Neural crest cell (in vitro differentiated cells): ENCODE data around the gene CLCN3. TPM values are rescaled to one million over a fixed set of nuclear protein-coding genes. Genes with fewer than 3 reads are reported as not detected.

ENCODE experiments used
- DNase-seq: peaks from one replicate; pipeline ENCODE4 v3.0.0; 2021; ENCODE audit warnings: low read depth, mixed read lengths, low spot score
- H3K27ac Mint-ChIP-seq: one replicate; pipeline ENCODE4 v1.8.0; 2021; ENCODE audit warnings: mild to moderate bottlenecking, mixed read lengths; ENCODE audit not compliant: unreplicated experiment
- H3K27me3 Mint-ChIP-seq: 2 replicates; pipeline ENCODE4 v1.8.0; 2021; ENCODE audit warnings: low read depth, mild to moderate bottlenecking, mixed read lengths
- H3K36me3 Mint-ChIP-seq: 2 replicates; pipeline ENCODE4 v1.8.0; 2021; ENCODE audit warnings: low read depth, mild to moderate bottlenecking, mixed read lengths
- H3K4me1 Mint-ChIP-seq: 2 replicates; pipeline ENCODE4 v1.8.0; 2021; ENCODE audit warnings: mixed read lengths
- H3K4me3 Mint-ChIP-seq: one replicate; pipeline ENCODE4 v1.8.0; 2021; ENCODE audit warnings: mild to moderate bottlenecking, mixed read lengths
- H3K9me3 Mint-ChIP-seq: 2 replicates; pipeline ENCODE4 v1.8.0; 2021; ENCODE audit warnings: mixed read lengths
- CTCF ChIP-seq: fragments of 200-600 bp; sonication (generic); conservative IDR thresholded peaks from 2 replicates; pipeline ENCODE4 v1.5.0; 2021; ENCODE audit warnings: antibody characterized with exemption, mild to moderate bottlenecking
- total RNA-seq: library from RNA; stranded (reverse); gene quantifications from 2 replicates; pipeline ENCODE4 v1.2.1, GENCODE V29; 2021

The CLCN3 gene
- total RNA-seq, 1 donor from 2014 or later, result 38.0 TPM

GRCh38 chr4:169689681-169690080 is 69.3 kb downstream of the CLCN3 start:
- no peak overlapping the region for H3K4me3 Mint-ChIP-seq
- no peak for DNase-seq
- no peak for TF ChIP-seq CTCF
- H3K9me3 Mint-ChIP-seq, result no peaks in the 10 kb centered on the region
- H3K27ac Mint-ChIP-seq, result no peak overlapping the region
- H3K4me1 Mint-ChIP-seq, result no peaks in the 10 kb centered on the region
- peaks cover 10% of the 10 kb centered on the region for H3K36me3 Mint-ChIP-seq
- H3K27me3 Mint-ChIP-seq, result no peaks in the 10 kb centered on the region

- no peak for TF ChIP-seq CTCF
- Mint-ChIP-seq H3K4me1 (no peaks in the 10 kb centered on the region), H3K36me3 (peaks cover 10% of the 10 kb centered on the region), H3K27me3 (no peaks in the 10 kb centered on the region), H3K27ac (no peak overlapping the region), H3K4me3 (no peak overlapping the region), H3K9me3 (no peaks in the 10 kb centered on the region)
- DNase-seq, result no peak
These were observed 70.4 kb downstream of the CLCN3 start for GRCh38 chr4:169690787-169691186.

GRCh38 chr4:169698331-169698730 is 78.0 kb downstream of the CLCN3 start:
- DNase-seq, result no peak
- no peak overlapping the region for H3K4me3 Mint-ChIP-seq
- no peaks in the 10 kb centered on the region for H3K27me3 Mint-ChIP-seq
- no peak for TF ChIP-seq CTCF
- H3K27ac Mint-ChIP-seq, result no peak overlapping the region
- peaks cover 8% of the 10 kb centered on the region for H3K9me3 Mint-ChIP-seq
- peaks cover 34% of the 10 kb centered on the region for H3K36me3 Mint-ChIP-seq
- no peaks in the 10 kb centered on the region for H3K4me1 Mint-ChIP-seq

GRCh38 chr4:169707958-169708643 is 87.7 kb downstream of the CLCN3 start:
- Mint-ChIP-seq H3K9me3 (no peaks in the 10 kb centered on the region), H3K36me3 (peaks cover 14% of the 10 kb centered on the region), H3K4me1 (no peaks in the 10 kb centered on the region), H3K27ac (no peak overlapping the region), H3K4me3 (no peak overlapping the region), H3K27me3 (no peaks in the 10 kb centered on the region)
- no peak for TF ChIP-seq CTCF
- DNase-seq, result no peak

GRCh38 chr4:169715826-169716225 is 95.4 kb downstream of the CLCN3 start:
- Mint-ChIP-seq H3K27me3 (no peaks in the 10 kb centered on the region), H3K36me3 (peaks cover 8% of the 10 kb centered on the region), H3K4me1 (no peaks in the 10 kb centered on the region)

More at GRCh38 chr4:169715826-169716225, 95.4 kb downstream of the CLCN3 start:
- H3K27ac Mint-ChIP-seq, result no peak overlapping the region
- no peaks in the 10 kb centered on the region for H3K9me3 Mint-ChIP-seq
- no peak for TF ChIP-seq CTCF
- DNase-seq, result no peak
- H3K4me3 Mint-ChIP-seq, result no peak overlapping the region
